ENCODE data around the gene TEX2.
"Not testable (repeated sequence)": the region's sequence is repeated elsewhere in the genome, so short reads cannot be mapped to it uniquely, and the experiment has no call there.

TEX2 gene

GRCh38 chr17:64216338-64217248 is 46.5 kb downstream of the TEX2 start:
- DNase-seq (ENCODE audit: insufficient read length, low spot score): no peak
- FAIRE-seq: no peak

- no peak for FAIRE-seq
- no peak for DNase-seq (ENCODE audit: insufficient read length, low spot score)
Observed at GRCh38 chr17:64216000-64216337, 47.1 kb downstream of the TEX2 start.

- DNase-seq (ENCODE audit: insufficient read length, low spot score) (no peak), FAIRE-seq (no peak)
Observed at GRCh38 chr17:64214950-64215349, 48.1 kb downstream of the TEX2 start.

DNA sequence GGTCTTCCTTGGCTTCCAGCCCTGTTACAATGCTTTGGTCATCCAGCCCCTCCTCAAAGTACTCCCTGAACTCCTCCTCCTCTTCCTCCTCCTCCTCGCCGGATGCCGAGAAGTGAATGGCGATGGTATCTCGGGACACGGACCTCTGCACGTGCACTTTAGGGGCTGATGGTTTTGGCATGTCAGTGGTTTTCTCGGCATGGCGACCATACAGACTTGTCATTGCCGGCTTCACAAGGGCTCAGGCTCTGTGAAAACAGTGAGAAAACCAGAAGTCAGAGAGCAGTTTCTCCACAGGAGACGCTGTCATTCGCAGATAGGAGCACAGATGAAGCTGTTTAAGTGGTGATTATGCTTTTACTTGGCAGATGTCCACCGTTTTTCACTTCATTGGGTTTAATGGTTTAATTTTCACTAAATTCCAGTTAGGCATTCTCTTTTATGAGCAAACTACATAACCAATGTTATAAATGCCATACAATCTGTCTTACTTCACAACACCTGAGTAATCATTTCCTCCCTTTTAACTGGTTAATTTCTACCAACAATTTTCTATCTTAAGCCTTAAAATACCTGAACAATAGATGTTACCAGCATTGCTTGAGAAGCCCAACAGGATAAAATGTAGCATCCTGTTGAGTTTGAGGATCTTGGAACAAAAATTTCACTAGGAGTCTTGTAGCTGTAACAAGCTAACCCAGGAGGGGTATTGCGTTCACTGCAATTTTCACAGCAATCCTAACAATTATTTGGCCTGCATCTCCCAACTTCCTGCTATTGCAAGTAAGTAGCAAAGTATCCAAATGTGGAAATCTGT is 48.9 kb downstream of the TEX2 start:
- FAIRE-seq: no peak
- DNase-seq (ENCODE audit: insufficient read length, low spot score): no peak

DNA sequence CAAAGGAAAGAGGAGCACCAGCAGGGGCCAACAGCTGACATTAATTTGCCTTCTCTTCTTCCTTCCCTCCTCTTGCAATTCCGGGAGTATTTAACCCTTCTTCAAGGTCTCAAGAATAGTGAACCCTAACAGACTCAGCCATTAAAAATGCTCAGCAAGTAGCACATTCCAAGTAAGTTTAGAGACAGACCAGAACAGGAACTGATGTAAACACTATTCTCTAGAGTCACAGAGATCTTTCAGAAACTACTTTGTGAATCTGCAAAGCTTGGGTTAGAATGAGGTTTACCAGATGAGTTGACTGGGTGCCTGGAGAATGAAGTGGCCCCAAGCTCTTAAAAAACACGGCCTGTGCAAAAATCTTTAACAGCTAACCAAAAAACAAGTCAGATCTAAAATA is 50.9 kb downstream of the TEX2 start:
- DNase-seq (ENCODE audit: insufficient read length, low spot score) (no peak), FAIRE-seq (no peak)

DNA sequence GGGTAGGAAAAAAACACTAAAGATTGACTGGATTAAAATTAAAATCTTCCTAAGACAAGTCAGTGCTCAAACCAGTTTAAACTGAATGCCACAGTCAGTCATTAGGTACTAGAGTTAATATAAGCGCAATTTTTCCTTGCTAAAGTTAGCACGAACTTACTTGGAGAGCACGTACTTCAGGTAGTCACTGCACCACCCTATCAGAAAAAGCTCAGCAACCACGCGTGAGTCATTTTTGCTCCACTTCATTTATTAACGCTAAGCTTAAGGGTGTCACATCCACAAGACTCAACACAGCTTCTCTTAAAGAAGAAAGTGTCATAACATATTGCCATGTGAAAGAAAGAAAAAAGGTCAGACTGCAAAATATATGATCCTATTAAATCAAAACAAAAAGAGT is 53.1 kb downstream of the TEX2 start:
- no peak for FAIRE-seq
- DNase-seq (ENCODE audit: insufficient read length, low spot score): no peak

GRCh38 chr17:64209356-64209941 is 53.6 kb downstream of the TEX2 start:
- FAIRE-seq (no peak), DNase-seq (ENCODE audit: insufficient read length, low spot score) (no peak)

- not testable (repeated sequence) for FAIRE-seq; DNase-seq (ENCODE audit: insufficient read length, low spot score)
Observed at GRCh38 chr17:64208656-64209055, 54.4 kb downstream of the TEX2 start.

DNA sequence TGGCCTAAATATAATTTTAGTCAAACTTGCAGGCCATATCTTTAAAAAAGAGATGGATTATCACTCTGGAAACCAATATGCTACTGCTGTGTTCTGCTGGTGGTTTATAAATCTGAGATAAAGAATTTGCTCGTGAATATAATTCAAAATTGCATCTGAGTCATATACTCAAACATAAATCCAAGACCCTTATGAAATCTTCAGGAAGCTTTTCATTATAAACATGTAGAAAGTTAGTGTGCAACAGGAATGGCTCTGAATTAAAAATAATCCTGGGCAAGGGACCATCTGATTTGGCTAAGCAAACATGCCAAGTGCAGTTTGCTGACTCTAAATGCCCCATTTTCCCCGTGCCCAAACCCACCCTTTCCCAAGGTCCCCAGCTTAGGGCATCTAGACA is 57.3 kb downstream of the TEX2 start:
- no peak for DNase-seq (ENCODE audit: insufficient read length, low spot score)
- no peak for FAIRE-seq

DNA sequence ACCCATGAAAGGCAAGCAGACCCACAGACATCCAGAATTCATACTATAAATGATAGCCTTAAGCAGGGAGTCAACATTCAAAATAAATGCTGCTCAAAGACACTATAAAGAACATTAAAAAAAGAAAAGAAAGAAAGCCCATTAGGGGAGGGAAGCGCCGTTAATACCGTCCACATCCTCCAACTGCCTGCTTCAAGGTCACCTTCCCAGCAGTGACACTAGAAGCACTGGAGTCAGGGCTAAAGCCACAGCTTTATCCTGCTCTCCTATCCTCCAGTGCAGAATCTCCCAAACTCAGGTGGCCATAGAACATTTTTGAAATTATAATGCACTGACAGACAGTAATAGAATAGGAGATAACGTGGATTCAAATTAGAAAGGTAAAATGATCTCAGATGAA is 59.4 kb downstream of the TEX2 start:
- FAIRE-seq (no peak), DNase-seq (ENCODE audit: insufficient read length, low spot score) (no peak)

DNA sequence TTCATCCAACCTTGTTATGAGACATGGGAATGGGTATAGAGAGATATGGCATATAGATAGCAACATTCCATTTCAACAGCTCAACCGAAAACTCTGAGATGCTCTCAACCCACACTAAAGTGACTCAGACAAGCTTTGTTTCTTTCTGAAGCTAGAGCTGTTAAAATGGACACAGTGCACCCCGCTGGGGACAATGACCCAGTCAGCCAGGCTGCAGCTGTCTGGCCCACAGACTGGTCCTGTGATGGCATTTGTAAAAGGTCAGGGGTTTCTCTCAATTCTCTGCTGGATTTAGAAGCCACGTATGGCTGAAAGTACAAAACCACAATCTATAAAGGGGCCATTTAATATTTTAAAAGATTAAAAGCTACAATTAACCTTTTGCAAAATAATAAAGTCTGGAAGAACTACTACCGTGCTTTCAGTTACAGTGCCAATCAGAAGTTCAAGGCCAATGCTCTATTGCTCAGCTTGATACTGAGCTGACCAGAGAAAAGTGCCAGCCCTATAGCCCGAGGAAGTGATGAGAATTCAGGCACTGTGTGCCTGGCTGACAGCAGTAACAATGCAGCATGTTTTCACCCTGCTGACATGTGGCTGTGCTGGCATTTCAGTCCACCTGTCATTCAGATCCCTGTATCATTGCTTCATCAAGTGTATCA is 60.2 kb downstream of the TEX2 start:
- FAIRE-seq: no peak
- DNase-seq (ENCODE audit: insufficient read length, low spot score): peak; percentile 67

- FAIRE-seq (no peak), DNase-seq (ENCODE audit: insufficient read length, low spot score) (no peak)
Observed at GRCh38 chr17:64200080-64201032, 62.7 kb downstream of the TEX2 start.

DNA sequence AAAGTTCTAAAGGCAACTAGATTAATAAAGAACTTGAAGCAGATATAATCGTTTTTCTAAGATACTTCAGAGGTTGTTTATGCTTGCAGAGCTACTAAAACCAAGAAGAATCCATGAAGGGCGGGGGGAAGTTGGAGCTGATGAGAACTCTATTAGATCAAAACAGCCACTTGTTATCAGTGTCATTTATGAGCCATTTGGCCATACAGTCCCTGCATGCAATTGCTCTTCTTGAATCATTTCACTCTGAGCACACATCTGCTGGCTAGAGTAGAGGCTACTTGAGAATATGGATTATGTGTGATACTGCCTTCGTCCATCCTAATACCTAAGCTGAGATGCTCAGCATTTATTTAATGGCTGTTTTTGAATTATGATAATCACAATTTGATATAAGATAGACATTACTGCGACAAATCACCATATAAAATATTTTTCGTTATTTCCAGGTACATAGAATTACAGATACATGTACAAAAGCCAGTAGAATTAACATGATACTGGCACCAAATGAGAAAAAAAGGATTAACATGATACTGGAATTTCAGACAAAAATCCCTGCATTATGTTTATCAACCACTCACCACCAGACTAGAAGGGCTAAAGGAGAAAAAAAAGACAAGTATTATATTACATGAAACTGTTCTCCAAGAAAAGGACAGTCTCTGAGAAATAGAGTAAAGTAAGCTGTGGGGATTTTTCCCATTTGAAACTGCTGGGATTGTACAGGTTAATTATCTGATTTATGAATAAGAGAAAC is 64.5 kb downstream of the TEX2 start:
- DNase-seq (ENCODE audit: insufficient read length, low spot score): no peak
- no peak for FAIRE-seq

- DNase-seq (ENCODE audit: insufficient read length, low spot score): peak; percentile 41
- peak; percentile 69 for FAIRE-seq
Observed at GRCh38 chr17:64196601-64197000, 66.5 kb downstream of the TEX2 start.

GRCh38 chr17:64193561-64193960 is 69.5 kb downstream of the TEX2 start:
- FAIRE-seq (no peak), DNase-seq (ENCODE audit: insufficient read length, low spot score) (no peak)

DNA sequence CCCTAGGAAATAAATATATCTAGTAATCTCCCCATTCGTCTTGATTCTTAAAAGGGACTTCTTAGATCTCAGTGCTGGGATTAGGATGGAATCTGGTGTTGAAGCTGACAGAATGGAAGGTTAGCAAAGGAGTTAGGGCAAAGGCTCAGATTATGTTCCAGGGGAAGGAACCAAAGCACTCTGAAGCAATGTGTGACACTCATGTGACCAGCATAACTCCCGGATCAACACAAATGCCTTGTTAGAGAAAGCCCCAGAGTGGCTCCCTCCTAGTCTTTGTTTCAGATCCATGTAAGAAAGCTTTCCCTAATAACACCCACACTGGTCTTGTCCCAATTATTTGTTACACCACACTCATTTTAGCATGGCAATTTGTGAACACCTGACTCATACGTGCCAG is 70.5 kb downstream of the TEX2 start:
- FAIRE-seq (no peak), DNase-seq (ENCODE audit: insufficient read length, low spot score) (no peak)

DNA sequence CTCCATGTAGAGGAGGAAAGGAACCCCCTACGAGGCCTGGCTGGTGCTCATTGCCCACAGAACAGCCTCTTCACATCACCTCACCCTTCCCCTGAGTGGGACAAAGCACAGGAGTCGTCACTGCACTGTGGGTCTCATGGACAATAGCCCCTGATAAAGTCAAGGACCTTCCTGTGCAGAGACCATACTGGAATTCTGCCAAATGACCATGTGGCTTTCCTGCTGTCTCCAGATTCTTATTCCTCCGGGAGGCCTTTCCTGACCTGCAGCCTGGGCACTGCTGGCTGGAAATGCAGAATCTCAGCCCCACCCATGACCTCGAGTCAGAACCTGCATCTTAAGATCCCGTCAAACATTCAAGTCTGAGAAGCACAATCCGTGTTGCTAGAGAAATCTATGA is 72.6 kb downstream of the TEX2 start:
- no peak for FAIRE-seq
- no peak for DNase-seq (ENCODE audit: insufficient read length, low spot score)

DNA sequence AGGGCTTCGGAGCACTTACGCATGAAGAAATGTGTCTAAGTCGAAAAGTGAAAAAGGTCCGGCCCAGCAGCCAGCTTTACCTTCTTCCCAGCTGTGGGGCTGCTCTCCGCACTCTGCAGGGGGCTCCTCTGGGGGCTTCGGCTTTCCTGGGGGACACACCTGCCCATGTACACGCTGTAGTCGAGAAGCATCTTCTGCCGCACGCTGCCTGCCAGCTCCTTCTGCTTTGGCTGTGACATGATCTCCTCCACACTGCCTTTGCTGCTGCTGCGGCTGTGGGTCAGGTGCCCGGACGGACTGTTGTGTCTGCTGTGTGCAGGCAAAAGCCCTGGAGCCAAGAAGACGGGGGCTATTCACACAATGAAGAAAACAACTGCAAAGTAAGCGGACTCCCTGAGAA is 75.0 kb downstream of the TEX2 start:
- DNase-seq (ENCODE audit: insufficient read length, low spot score): no peak
- FAIRE-seq: no peak

All from HTR-8/SVneo (cell line).